HG02759 (cell line): ENCODE measurements around the gene PSMB10.
"Not testable (repeated sequence)": the region's sequence is repeated elsewhere in the genome, so short reads cannot be mapped to it uniquely, and the experiment has no call there.

Source experiments
- ATAC-seq: cut with Tn5 transposase; IDR thresholded peaks from one replicate; pipeline ENCODE4 v1.9.1; 2021; ENCODE audit warnings: mild to moderate bottlenecking, moderate library complexity; ENCODE audit not compliant: unreplicated experiment

The PSMB10 gene

DNA sequence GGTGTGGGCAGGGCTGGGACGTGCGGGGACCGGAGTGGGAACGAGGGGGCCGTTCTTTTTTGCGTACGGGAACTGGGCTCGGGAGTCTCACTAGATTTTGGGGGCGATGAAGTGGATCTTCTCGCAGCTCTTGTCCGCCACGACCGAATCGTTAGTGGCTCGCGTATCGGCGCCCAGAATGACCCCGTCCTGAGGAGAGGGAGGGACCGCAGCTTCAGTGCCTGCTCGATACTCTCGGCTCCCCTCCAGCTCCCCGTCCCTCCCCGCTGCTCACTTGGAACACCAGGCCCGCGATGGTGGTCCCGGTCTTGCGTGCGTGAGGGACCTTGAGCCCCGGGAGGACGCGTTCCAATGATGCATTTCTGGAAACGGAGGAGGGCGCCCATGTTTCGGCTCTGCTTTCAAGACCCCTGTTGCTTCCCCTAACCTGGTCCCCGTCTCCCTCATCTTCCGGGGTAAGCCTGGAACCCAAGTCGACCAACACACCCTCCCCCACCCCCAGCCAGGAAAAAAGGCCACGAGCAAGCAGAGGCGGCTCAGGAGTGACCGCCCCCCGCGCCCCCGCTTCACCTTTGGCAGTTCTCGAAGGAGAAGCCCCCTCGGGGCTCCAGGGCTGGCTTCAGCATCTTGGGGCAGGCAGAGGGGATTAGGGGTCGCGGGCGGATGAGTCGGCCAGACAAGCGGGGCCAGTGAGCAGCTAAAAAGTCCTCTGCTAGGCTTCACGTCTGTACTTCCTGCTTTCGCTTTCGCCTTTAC is at the start of gene PSMB10:
Gene PSMB10 (minus strand): TSS at position 727 of the 756 bp plus-strand sequence. CDS start 101 bp downstream, at position 626.
- peak; percentile 46 for ATAC-seq

DNA sequence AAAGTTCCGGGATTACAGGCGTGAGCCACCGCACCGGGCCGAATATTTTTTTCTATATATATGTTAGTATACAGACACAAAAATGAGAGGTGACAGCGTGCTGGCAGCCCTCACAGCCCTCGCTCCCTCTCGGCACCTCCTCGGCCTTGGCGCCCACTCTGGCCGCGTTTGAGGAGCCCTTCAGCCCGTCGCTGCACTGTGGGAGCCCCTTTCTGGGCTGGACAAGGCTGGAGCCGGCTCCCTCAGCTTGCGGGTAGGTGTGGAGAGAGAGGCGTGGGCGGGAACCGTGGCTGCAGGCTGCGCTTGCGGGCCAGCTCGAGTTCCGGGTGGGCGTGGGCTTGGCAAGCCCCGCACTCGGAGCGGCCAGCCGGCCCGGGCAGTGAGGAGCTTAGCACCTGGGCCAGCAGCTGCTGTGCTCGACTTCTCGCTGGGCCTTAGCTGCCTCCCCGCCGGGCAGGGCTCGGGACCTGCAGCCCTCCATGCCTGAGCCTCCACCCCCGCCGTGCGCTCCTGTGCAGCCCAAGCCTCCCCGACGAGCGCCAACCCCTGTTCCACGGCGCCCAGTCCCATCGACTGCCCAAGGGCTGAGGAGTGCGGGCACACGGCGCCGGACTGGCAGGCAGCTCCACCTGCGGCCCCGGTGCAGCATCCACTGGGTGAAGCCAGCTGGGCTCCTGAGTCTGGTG is 45.5 kb upstream of the PSMB10 start:
- ATAC-seq = no peak

DNA sequence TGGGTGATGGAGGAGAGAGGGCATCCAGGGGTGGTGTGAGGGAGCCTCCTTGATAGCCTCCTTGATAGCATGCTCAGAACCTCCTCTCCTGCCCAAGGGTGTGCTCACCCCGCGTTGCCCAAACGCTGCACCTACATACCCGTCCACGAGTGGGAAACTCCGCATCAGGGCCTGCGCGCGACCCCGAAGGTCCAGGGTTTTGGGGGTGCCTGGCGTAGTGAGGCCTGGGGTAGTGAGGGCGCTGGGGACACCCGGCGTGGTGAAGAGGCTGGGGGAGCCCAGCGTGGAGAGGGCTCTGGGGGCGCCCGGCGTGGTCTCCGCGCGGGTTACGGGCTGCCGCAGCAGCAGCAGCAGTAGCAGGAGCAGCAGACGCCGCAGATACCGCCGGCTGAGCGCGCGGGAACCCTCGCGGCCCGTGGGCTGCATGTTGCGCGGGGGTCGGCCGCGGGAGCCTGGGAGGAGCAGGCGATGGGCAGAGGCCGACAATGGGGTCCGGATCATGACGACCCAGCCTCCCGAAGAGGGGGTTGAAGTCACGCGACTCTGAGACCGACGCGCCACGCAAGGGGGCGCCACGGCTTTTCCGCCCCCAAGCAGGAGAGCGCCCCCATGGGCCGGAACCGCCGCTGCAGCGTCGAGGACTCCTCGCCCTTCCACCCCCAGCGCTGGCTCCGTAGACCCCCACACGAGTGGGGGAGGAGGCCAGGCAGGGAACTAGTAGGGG is 43.5 kb upstream of the PSMB10 start, which contains the start of gene DPEP3:
Gene DPEP3 (minus strand): TSS at position 545 of the 724 bp plus-strand sequence. CDS start 119 bp downstream, at position 426.
- ATAC-seq = no peak

DNA sequence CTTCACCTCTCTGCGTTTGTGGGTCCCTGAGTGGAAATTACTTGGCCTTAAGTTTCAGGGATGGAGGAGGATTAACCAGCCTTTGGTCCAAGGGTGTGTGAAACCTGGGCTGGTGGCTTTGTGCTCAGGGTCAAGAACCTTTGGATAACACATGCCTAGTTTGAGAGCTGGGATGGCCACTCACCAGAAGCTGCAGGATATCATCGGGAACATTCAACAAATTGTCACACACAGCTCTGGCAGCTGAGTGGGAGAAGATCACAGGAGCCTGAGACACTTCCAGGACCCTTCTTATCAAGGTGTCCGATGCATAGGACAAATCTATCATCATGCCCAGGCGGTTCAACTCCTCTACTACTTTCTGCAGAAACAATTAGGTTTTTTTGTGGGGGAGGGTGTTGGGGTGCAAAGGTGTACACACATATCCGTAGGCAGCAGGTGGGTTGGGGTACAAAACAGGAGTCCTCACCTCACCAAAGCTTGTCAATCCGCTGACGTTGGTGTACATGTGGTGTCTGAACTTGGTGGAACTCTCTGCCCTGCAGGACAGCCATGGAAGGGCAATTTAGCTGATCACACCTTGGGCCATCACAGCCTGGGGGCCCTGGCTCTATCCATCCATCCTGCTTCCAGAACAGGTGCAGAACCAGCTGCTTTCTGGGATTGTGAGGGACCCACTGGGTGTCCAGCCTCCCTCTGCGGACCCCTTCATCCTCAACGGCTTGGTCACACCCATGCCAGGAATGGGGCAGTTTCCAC is 41.0 kb upstream of the PSMB10 start:
- no peak for ATAC-seq

DNA sequence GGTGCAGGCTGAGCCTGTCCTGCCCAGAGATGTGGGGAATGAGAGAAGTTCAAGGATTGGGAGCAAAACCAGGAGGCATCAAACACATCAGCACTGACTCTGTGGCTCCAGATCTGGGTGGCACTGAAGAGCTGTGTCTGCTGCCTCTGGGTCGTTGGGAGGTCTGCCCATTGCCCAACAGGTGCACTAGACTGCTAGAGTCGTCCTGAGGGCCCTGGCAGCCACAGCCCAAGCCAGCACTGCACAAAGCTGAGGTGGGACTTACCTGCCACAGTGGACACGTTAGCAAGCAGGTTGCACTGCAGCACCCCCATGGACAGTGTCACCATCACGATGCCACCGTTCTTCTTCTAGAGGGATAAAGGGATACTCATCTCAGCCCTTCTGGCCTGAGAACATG is 40.4 kb upstream of the PSMB10 start:
- no peak for ATAC-seq

DNA sequence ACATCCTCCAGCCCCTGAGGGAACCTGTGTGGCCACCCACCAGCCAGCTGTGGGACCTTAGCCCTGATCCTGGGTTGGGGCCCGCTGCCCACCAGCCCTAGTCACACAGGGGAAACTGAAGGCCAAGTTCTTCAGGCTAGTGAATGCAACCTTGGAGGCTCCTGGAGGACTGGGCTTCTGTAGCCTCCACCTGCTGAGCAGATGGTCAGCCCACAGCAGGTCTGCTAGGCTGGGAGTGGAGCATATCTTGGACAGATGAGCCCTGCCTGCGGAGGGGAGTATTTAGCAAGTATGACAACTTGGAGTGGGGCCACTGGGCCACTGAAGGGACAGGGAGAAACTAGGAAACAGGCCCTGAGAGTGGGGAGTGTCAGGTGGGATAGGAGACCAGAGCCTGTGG is 39.6 kb upstream of the PSMB10 start:
- ATAC-seq = no peak

DNA sequence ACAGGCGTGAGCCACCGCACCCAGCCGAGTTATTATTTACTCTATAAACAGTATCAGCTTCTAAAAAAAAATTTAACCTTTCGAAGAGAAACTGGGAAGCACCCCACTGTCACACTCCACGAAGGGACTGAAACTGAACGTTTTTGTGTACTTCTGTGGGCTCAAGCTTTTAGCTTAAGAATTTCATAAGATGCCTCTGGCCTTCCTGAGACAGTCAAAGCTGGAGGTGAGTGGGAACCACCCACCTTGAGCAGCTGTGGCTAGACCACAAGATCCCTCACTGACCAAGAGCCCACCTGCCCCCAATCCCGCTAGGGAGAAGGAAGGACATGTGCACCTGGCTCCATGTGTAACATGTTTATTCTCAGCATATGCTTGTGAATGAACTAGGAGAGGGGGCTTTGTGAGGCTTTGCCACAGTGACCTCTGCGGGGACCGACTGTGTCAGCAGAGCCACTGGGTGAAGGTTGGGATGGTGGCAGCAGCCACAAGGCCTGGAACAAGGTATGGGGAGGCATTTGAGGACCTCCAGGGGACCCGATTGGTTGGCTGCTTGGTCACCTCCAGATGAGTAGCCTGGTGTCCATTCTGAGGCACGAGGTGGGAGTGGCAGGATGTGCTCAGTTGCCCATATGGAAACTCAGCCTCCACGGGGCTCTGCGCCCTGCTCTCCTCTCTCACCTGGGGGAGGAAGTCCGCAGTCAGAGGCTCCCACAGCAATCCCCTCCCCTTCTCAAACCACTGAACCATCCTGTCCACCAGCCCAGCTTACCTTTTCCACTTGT is 38.9 kb upstream of the PSMB10 start:
- ATAC-seq = no peak

DNA sequence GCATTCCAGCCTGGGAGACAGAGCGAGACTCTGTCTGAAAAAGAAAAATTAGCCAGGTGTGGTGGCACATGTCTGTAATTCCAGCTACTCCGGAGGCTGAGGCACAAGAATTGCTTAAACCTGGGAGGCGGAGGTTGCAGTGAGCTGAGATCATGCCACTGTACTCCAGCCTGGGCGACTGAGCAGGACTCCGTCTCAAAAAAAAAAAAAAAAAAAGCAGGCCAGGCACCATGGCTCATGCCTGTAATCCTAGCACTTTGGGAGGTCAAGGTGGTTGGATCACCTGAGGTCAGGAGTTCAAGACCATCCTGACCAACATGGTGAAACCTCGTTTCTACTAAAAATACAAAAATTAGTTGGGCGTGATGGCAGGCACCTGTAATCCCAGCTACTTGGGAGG is 35.6 kb upstream of the PSMB10 start:
- not testable (repeated sequence) for ATAC-seq

DNA sequence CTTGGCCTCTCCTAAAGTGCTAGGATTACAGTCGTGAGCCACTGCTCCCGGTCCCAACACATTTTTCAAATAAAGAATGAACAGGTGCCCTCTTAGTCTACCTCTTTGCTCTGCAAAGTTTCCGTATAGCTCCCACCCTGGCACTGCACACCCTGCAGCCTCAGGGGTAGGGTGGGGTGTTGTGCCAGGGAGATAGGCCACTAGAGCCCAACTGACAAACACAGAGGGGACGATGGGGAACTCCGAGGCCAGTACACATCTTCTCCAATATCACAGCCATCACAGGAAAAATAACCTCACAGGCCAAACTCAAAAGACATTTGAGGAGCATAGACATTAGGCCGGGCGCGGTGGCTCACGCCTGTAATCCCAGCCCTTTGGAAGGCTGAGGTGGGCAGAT is 34.5 kb upstream of the PSMB10 start:
- ATAC-seq = no peak

DNA sequence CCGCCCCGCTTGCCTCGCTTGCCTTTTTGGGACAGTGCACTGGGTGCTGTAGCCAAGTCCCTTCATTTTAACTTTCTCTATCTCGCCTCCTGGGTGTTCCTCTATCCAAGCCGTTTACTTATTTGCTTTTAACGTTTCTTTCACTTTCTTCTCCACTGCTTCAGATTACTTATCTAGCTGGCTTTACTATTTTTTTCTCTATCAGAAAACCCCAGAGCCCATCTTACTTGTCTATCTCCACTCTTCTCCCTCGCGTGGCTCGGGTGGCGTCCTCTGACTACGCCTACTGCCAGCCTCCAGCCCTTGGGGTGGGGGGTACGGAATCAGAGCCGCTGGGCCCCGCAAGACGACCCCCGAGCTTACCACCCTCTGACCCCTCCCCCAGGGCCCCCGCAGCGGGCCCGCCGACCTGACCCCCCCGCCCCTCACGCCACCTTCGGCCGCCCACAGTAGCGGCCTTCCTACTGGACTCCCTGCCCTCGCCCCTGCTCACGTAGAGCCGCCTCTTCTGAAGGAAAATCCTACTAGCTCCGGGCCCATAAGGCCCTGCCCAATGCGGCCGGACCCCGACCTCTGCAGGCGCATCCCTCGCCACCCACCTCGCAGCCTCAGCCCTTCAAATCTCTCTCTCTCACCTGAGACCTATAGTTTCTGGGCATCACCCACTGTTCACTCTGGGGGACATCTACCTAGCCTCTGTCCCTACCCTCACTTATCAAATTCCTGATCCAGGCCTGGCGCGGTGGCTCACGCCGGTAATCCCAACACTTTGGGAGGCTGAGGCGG is 32.8 kb upstream of the PSMB10 start:
- ATAC-seq = no peak

DNA sequence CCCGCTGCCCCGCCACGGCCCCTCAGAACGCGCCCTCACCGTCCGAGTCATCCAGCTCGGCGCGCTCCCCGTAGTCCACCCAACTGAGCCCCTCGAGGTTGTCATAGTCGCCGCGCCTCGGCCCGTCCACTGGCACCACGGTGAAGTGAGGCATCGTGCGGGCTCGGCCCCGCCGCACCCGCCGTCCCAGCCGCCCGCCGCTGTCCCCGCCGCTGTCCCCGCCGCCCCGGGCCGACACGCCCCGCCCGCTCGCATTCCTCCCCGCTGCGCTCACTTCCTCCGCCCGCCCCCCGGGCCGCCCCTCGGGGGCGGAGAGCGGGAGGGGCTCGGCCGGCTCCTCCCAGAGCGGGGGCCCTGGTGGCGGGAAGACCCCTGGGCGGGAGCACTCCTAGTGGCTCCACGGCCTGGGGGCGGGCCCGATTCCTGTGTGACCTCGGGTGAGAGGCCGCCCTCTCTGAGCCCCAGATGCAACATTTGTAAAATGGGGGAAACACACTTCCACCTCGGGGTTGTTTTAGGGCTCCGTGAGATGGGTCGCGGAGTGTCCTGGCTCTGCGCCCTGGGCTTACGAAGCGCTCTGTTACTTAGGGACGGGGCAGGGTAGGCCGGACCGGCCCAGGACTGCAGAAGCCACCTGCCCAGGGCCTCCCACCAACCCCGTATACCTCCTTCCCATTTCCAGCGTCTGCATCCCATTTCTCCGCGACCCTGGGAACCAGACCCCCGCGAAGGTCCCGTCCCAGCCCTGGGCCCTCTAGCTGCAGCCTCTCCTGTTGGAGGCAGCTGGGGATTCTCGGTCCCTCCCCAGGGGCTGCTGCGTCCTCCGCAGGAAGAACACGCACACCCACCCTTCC is 32.0 kb upstream of the PSMB10 start, which contains the start of gene SLC12A4:
Gene SLC12A4 (minus strand): TSS at position 238 of the 854 bp plus-strand sequence. CDS start 84 bp downstream, at position 154.
- ATAC-seq = peak; percentile 83

DNA sequence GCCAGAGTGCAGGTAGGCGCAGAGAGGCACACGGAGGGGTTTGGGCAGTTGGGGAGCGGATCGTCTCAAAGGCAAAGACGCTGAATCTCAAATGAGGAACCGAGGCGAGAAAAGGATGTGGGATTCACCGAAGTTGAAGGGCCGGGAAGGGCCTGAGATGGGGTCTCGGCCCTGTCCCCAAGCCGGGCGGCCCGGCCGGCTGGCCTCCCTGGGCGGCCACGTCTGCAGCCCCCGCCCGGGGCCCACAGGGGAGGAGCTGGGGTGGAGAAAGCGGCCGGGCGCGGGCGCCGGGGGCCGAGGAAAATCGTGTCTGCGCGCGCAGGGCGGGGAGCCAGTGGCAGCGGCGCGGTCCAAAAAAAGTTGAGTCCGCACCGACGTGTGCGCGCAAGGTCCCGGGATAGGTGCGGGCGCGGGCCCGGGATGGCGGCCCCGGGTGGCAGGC is 31.3 kb upstream of the PSMB10 start:
- ATAC-seq = peak; percentile 23

DNA sequence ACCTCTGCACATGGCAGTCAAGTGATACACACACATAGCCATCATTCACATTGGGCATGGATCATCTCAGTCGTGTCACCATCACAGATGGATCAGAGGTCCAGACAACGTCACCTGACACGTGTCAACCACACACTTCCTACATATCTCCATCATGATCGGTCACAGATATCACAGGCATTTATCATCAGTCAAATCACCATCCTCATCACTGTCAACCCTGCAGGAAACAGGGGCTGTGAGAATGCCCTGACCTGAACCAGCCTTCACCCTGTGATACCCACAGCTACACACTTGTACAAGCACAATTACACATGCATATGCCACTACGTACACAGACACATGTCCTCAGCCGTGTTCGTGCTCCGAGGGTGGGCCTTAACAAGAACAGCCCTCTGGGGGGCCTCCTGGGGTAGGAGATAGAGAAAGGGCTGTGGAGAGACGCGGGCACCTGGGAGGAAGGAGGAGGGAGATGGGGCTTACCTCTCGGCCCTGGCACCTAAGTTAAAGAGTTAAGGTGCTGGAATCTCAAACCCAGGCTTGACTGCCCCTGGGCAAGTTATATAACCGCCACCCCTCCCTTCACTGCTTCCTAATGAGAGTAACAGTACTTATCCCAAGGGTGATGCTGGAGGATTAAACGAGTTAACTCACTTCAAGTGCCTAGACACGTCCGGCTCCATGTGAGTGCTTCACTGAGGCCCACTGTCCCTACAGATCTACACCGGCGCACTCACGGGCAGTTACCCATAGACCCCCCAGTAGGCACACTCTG is 30.7 kb upstream of the PSMB10 start:
- peak; percentile 3 for ATAC-seq

DNA sequence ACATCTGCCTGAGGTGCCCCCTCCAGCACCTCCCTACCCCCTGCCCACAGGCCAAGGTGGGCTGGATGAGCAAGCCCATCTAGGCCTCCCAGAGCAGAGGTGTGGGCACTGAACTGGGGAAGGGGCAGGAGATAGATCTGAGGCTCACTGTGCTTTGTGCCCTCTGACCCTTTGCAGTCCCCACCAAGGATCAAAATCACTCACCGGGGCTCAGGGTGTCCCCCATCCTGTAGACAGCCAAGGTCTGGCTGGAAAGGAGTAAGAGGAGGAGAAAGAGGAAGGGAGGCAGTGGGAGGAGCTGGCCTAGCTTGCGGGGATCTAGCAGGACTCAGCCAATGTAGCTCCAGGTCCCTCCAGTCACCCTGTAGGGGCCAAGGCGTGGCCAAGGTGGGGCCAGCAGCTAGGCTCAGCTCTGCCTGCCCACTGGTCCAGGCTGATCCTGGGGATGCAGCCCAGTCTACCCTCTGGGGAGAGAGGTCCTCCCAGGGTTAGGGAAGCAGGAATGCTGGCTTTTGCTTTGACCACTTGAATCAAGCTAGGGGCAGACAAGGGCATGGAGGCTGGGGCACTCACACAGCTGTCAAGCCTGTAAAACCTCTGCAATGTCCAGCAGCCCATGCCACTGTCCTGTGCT is 30.0 kb upstream of the PSMB10 start:
- no peak for ATAC-seq

DNA sequence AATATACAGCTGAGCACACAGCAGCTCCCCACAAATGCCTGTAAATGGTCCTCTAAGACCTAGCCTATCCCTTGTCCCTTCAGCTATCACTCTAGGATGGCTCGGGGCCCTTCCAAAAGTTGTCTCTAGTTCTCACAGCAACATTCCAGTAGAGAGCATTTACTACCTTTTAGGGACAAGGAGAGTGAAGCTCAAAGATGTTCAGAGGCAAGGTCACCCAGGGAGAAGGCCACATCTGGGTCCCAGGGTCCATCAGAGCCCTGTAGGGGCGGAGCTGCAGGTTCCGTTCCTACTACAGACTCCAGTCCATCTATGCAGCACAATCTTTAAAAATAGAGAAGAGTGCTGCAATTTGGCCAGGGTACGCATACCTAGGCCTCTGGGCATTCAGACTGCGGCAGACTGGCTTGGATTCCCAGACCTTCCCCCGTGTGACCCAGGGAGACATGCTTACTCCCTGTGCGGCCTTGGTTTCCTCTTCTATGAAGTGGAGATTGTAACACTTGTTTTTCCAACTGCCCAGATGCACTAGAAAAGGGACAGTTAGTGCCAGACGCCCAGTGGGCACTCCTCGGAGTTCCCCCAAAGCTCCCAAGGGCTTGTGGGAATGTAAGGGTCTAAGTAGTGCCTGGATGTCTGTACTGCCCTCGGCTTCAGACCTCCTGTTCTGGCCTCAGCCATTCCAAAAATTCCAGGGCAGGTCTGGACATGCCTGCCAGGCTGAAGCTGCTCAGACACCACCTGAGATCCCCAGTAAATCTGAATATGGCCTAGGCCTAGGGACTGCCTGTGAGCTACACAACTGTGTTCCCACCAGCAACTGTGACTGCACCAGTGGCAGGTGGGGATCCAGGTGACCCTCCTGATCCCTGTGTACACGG is 29.3 kb upstream of the PSMB10 start:
- ATAC-seq = no peak
